ENCODE results near the gene NOXO1. TPM values are rescaled to one million over a fixed set of nuclear protein-coding genes. Genes with fewer than 3 reads are reported as not detected.

The NOXO1 gene
- total RNA-seq, 1 donor from 2014 or later: 1.8 TPM

DNA sequence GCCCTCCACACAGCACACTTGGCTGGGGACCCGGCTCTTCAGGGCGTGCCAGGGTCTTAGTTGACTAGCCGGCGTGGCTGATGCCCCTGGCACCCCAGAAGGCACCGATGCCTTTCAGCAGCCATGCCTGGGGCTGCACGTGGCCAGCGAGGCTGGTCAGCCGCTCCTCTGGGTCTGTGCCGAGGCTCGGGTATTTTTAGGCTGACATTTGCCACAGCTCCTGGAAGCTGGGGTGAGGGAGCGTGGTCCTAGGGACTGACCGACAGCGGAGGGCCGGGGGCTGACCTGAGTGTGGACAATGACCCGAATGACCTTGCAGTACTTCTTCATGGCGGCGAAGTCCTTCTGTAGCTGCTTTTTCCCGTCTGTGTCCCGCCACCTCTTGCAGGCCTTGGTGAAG, 30.7 kb downstream of the NOXO1 start:
- no peaks in the 10 kb centered on the region for H3K9me3 ChIP-seq
- H3K27me3 ChIP-seq: no peaks in the 10 kb centered on the region
- no peaks in the 10 kb centered on the region for H3K36me3 ChIP-seq
- ATAC-seq (no peak), DNase-seq (no peak)
- H3K4me3 ChIP-seq: no peak overlapping the region
- TF ChIP-seq, protein P1, sequence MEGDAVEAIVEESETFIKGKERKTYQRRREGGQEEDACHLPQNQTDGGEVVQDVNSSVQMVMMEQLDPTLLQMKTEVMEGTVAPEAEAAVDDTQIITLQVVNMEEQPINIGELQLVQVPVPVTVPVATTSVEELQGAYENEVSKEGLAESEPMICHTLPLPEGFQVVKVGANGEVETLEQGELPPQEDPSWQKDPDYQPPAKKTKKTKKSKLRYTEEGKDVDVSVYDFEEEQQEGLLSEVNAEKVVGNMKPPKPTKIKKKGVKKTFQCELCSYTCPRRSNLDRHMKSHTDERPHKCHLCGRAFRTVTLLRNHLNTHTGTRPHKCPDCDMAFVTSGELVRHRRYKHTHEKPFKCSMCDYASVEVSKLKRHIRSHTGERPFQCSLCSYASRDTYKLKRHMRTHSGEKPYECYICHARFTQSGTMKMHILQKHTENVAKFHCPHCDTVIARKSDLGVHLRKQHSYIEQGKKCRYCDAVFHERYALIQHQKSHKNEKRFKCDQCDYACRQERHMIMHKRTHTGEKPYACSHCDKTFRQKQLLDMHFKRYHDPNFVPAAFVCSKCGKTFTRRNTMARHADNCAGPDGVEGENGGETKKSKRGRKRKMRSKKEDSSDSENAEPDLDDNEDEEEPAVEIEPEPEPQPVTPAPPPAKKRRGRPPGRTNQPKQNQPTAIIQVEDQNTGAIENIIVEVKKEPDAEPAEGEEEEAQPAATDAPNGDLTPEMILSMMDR (IDR thresholded peaks at IDR 0.05): no peak
- H3K4me1 ChIP-seq: no peaks in the 10 kb centered on the region
- intact Hi-C loops (cut with DNase I): no loop called here
- H3K27ac ChIP-seq: no peak overlapping the region

DNA sequence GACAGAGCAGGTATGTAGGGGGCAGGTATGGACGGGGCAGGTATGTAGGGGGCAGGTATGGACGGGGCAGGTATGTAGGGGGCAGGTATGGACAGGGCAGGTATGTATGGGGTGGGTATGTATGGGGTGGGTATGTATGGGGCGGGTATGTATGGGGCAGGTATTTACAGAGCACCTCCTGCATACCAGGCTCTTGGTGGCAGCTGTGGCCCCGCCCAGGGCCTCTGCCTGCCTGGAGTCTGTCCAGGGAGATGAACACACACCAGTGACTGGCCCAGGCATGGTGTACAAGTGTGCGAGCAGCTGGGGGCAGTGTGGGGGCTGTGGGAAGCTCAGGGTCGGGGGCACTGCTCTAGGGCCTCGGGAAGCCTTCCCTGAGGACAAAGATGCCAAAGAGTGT, 31.2 kb downstream of the NOXO1 start:
- no peaks in the 10 kb centered on the region for H3K4me1 ChIP-seq
- TF ChIP-seq, protein P1 (IDR thresholded peaks at IDR 0.05): no peak
- DNase-seq: no peak
- no peak overlapping the region for H3K4me3 ChIP-seq
- H3K9me3 ChIP-seq: no peaks in the 10 kb centered on the region
- H3K27me3 ChIP-seq: no peaks in the 10 kb centered on the region
- intact Hi-C loops (cut with DNase I): no loop called here
- ATAC-seq: no peak
- H3K27ac ChIP-seq: no peak overlapping the region
- H3K36me3 ChIP-seq: no peaks in the 10 kb centered on the region

DNA sequence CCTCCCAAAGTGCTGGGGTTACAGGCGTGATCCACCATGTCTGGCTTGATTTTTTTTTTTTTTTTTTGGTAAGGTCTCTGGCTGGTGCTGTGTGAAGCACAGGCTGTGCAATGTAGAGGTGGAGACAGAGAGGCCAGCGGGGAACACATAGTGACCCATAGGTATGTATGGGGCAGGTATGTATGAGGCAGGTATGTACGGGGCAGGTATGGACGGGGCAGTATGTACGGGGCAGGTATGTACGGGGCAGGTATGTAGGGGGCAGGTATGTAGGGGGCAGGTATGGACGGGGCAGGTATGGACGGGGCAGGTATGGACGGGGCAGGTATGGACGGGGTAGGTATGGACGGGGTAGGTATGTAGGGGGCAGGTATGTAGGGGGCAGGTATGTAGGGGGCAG, 31.8 kb downstream of the NOXO1 start:
- ATAC-seq (no peak), DNase-seq (no peak)
- Histone ChIP-seq H3K27me3 (no peaks in the 10 kb centered on the region), H3K36me3 (no peaks in the 10 kb centered on the region), H3K27ac (no peak overlapping the region), H3K9me3 (no peaks in the 10 kb centered on the region), H3K4me3 (no peak overlapping the region), H3K4me1 (no peaks in the 10 kb centered on the region)
- intact Hi-C loops (cut with DNase I): no loop called here
- TF ChIP-seq, protein P1 (IDR thresholded peaks at IDR 0.05): no peak

- H3K4me1 ChIP-seq: peaks cover 3% of the 10 kb centered on the region
- no peaks in the 10 kb centered on the region for H3K27me3 ChIP-seq
- no peaks in the 10 kb centered on the region for H3K9me3 ChIP-seq
- H3K36me3 ChIP-seq: no peaks in the 10 kb centered on the region
- ATAC-seq (no peak), DNase-seq (no peak)
- TF ChIP-seq, protein P1 (IDR thresholded peaks at IDR 0.05): no peak
- intact Hi-C loops (cut with DNase I): no loop called here
- H3K27ac ChIP-seq: no peak overlapping the region
- H3K4me3 ChIP-seq: no peak overlapping the region
Observed at GRCh38 chr16:1947369-1947670, 33.9 kb downstream of the NOXO1 start.

GRCh38 chr16:1946495-1947368, 34.5 kb downstream of the NOXO1 start:
- intact Hi-C loops (cut with DNase I): no loop called here
- Histone ChIP-seq H3K36me3 (no peaks in the 10 kb centered on the region), H3K27me3 (no peaks in the 10 kb centered on the region), H3K4me3 (no peak overlapping the region), H3K4me1 (peaks cover 9% of the 10 kb centered on the region), H3K9me3 (no peaks in the 10 kb centered on the region), H3K27ac (no peak overlapping the region)
- no peak for ATAC-seq
- TF ChIP-seq, protein P1 (IDR thresholded peaks at IDR 0.05): no peak
- no peak for DNase-seq
